ENCODE results near the gene IREB2. TPM values are rescaled to one million over a fixed set of nuclear protein-coding genes. Genes with fewer than 3 reads are reported as not detected.

IREB2 gene
- total RNA-seq, 4 donors from 2014 or later = 17.5 to 23.7 (median 19.4) TPM

DNA sequence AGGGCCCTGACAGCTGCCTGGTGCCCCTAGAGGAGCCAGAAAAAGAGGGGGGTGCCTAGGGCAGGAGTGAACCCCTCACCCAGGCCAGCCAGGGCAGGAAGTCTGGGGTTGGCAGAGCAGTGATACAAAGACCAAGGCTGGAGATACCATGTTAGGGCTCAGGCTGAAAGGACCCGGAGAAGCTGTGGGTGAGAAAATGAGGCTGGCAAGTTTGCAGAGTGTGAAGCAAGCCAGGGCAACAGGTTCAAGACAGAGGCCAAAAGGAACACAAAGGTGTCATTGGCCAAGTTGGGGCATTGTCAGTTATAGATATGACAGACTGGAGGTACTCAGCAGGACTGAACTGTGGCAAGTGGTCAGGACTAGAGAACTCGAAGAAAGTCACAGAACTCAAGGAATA, 40.6 kb upstream of the IREB2 start:
- H3K9me3 ChIP-seq = no peaks in the 10 kb centered on the region
- intact Hi-C loops (cut with DNase I) = no loop called here

GRCh38 chr15:78398076-78398825, 39.8 kb upstream of the IREB2 start:
- no peak overlapping the region for H3K4me3 ChIP-seq
- DNase-seq (ENCODE audit: extremely low spot score) = no peak
- no peak for TF ChIP-seq POLR2AphosphoS5 (IDR thresholded peaks at IDR 0.05)
- no peak for TF ChIP-seq CTCF (IDR thresholded peaks at IDR 0.05)
- no peak for TF ChIP-seq POLR2A (IDR thresholded peaks at IDR 0.05; ENCODE audit: low read depth)
- TF ChIP-seq EP300 (IDR thresholded peaks at IDR 0.05) = no peak
- H3K27ac ChIP-seq (replicated peaks in 1 of 4) = no peak overlapping the region
- WGBS = 71% methylated on average over 11 of the region's 11 CpGs
- H3K36me3 ChIP-seq = no peaks in the 10 kb centered on the region
- peaks cover 0 to 14% (median 0%) of the 10 kb centered on the region in 4 donors for H3K27me3 ChIP-seq
- no peaks in the 10 kb centered on the region for H3K9me3 ChIP-seq
- peaks cover 0 to 12% (median 10%) of the 10 kb centered on the region in 4 donors for H3K4me1 ChIP-seq
- intact Hi-C loops (cut with DNase I) = no loop called here

More for the DNA sequence above, 40.6 kb upstream of the IREB2 start:
- no peak overlapping the region for H3K4me3 ChIP-seq
- TF ChIP-seq CTCF (IDR thresholded peaks at IDR 0.05) = no peak
- no peak for TF ChIP-seq EP300 (IDR thresholded peaks at IDR 0.05)
- no peak for TF ChIP-seq POLR2AphosphoS5 (IDR thresholded peaks at IDR 0.05)
- TF ChIP-seq POLR2A (IDR thresholded peaks at IDR 0.05; ENCODE audit: low read depth) = no peak
- H3K27ac ChIP-seq (replicated peaks in 1 of 4) = no peak overlapping the region
- WGBS = 87% methylated on average over 2 of the region's 2 CpGs
- DNase-seq (ENCODE audit: extremely low spot score) = no peak
- peaks cover 0 to 21% (median 0%) of the 10 kb centered on the region in 4 donors for H3K27me3 ChIP-seq
- H3K36me3 ChIP-seq = no peaks in the 10 kb centered on the region
- H3K4me1 ChIP-seq = peaks cover 0 to 12% (median 10%) of the 10 kb centered on the region in 4 donors

- H3K9me3 ChIP-seq = no peaks in the 10 kb centered on the region
- no peak overlapping the region for H3K4me3 ChIP-seq
- 78% methylated on average over 9 of the region's 9 CpGs for WGBS
- H3K36me3 ChIP-seq = no peaks in the 10 kb centered on the region
- TF ChIP-seq CTCF (IDR thresholded peaks at IDR 0.05) = no peak
- TF ChIP-seq POLR2A (IDR thresholded peaks at IDR 0.05; ENCODE audit: low read depth) = no peak
- no peak for TF ChIP-seq EP300 (IDR thresholded peaks at IDR 0.05)
- no peak for TF ChIP-seq POLR2AphosphoS5 (IDR thresholded peaks at IDR 0.05)
- intact Hi-C loops (cut with DNase I) = no loop called here
- no peak overlapping the region for H3K27ac ChIP-seq (replicated peaks in 1 of 4)
- no peak for DNase-seq (ENCODE audit: extremely low spot score)
- peaks cover 0 to 12% (median 10%) of the 10 kb centered on the region in 4 donors for H3K4me1 ChIP-seq
- H3K27me3 ChIP-seq = peaks cover 0 to 21% (median 0%) of the 10 kb centered on the region in 4 donors
Measured at GRCh38 chr15:78399091-78399490, 38.9 kb upstream of the IREB2 start.

DNA sequence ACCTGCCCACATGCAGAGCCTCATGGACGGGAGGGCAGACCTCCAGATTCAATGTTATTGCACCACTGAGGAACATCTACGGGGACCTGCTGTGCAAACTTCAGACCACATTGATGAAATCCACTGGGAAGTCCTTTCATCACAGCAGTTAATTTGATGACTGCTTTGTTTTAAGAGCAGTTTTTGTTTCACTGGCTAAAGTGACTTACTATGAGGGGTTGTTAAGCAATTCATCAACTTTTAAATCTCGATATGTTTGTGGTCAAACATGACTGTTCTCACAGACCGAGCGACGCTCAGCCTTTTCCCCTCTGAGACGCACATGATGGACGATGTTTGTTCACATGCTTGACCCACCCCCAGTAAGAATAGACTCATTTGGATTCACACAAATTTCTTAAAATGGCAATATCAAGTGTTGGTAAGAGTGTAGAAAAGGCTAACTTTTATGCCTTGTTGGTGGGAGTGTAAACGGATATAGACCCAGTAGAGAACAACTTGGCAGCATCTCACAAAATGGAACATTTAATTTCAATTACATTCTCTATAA, 35.9 kb upstream of the IREB2 start:
- 66% methylated on average over 9 of the region's 9 CpGs for WGBS
- H3K9me3 ChIP-seq = no peaks in the 10 kb centered on the region
- intact Hi-C loops (cut with DNase I) = no loop called here
- DNase-seq (ENCODE audit: extremely low spot score) = no peak
- peaks cover 0 to 37% (median 2%) of the 10 kb centered on the region in 4 donors for H3K27me3 ChIP-seq
- H3K4me3 ChIP-seq = no peak overlapping the region
- no peaks in the 10 kb centered on the region for H3K36me3 ChIP-seq
- peaks cover 0 to 6% (median 4%) of the 10 kb centered on the region in 4 donors for H3K4me1 ChIP-seq
- TF ChIP-seq CTCF (IDR thresholded peaks at IDR 0.05) = no peak
- TF ChIP-seq POLR2A (IDR thresholded peaks at IDR 0.05; ENCODE audit: low read depth) = no peak
- no peak for TF ChIP-seq POLR2AphosphoS5 (IDR thresholded peaks at IDR 0.05)
- no peak for TF ChIP-seq EP300 (IDR thresholded peaks at IDR 0.05)
- no peak overlapping the region for H3K27ac ChIP-seq (replicated peaks in 1 of 4)

Data from esophagus muscularis mucosa (tissue), 4 donors.